ENCODE results near the gene ANKRD40.
"Not testable (repeated sequence)": the region's sequence is repeated elsewhere in the genome, so short reads cannot be mapped to it uniquely, and the experiment has no call there.

Gene ANKRD40

DNA sequence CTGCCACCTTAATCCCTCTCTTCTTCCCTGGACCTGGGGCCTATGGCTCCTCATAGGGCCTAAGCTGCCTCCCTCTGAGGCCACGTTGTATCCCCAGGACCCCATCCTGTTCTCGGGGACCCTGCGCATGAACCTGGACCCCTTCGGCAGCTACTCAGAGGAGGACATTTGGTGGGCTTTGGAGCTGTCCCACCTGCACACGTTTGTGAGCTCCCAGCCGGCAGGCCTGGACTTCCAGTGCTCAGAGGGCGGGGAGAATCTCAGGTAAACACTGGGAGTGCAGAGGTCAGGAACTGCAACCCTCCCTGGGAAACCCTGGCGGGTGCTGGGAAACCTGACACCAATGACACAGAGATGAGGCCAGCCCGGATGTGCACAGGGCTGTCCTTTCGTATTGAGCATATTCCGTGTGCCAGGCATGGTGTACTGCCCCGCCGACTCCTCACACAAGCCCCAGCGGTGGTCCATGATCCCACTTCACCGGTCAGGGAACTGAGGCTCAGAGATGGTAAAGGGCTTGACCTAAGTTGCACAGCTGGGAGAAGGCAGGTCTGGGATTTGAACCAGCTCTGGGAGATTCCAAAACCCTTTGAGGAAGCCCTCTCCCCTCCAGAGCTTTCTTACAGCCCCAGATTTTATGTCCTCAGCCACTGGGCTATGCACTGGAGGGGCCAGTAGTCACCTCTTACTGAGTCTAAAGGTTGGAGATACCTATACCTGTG, 22.9 kb downstream of the ANKRD40 start:
- Mint-ChIP-seq H3K4me3 (no peak overlapping the region), H3K9me3 (no peaks in the 10 kb centered on the region), H3K36me3 (ENCODE audit: low read depth) (no peaks in the 10 kb centered on the region), H3K4me1 (peaks cover 4% of the 10 kb centered on the region), H3K27me3 (peaks cover 12% of the 10 kb centered on the region), H3K27ac (no peak overlapping the region)
- ATAC-seq (no peak), DNase-seq (no peak)

DNA sequence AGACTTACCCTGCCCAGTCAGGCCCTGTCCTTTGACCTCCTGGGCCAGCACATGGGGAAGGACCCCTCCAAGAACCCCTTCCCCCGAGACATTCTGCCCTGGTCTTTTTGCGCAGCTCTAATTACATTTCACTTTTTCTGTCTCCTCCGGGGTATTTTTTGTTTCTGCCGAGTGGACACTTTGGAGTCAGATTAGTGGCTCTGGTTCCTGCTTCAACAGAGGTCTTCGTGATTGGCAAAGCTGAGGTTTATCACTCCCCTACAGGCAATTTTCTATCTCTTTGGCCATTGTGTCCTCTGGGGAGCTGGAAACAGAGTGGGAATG, 23.5 kb downstream of the ANKRD40 start:
- H3K27me3 Mint-ChIP-seq, result peaks cover 12% of the 10 kb centered on the region
- ATAC-seq (no peak), DNase-seq (no peak)
- peaks cover 4% of the 10 kb centered on the region for H3K4me1 Mint-ChIP-seq
- no peaks in the 10 kb centered on the region for H3K36me3 Mint-ChIP-seq (ENCODE audit: low read depth)
- no peak overlapping the region for H3K27ac Mint-ChIP-seq
- H3K4me3 Mint-ChIP-seq, result no peak overlapping the region
- no peaks in the 10 kb centered on the region for H3K9me3 Mint-ChIP-seq

DNA sequence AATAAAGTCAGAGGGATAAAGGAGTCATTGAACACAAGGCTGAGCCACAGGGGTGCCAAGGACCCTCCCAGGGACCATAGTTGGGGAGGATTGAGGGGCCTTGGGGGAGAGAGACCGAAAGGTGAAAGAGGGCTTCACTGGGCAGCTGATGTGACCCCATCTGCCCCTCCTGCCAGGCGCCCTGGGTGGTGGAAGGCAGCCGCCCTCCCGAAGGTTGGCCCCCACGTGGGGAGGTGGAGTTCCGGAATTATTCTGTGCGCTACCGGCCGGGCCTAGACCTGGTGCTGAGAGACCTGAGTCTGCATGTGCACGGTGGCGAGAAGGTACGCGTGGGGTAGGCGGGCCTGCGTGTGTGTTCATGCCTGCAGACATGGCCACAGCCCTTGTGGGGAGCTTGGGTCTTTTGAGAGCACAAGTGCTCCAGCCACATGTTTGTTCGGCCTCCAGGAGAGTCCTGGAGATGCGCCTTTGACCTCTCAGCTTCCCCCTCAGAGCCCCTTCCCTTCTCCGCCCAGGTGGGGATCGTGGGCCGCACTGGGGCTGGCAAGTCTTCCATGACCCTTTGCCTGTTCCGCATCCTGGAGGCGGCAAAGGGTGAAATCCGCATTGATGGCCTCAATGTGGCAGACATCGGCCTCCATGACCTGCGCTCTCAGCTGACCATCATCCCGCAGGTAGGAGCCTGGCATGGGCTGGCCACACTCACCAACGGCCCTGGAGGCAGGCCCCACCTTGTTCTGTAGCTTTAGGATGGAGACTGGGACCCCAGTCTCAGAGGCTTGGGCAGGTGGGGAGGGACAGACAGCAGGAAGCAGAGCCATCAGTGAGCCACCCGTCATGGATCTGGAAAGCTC, 24.1 kb downstream of the ANKRD40 start:
- peaks cover 4% of the 10 kb centered on the region for H3K4me1 Mint-ChIP-seq
- no peak overlapping the region for H3K27ac Mint-ChIP-seq
- no peaks in the 10 kb centered on the region for H3K9me3 Mint-ChIP-seq
- no peaks in the 10 kb centered on the region for H3K36me3 Mint-ChIP-seq (ENCODE audit: low read depth)
- ATAC-seq, result no peak
- H3K27me3 Mint-ChIP-seq, result peaks cover 12% of the 10 kb centered on the region
- no peak for DNase-seq
- H3K4me3 Mint-ChIP-seq, result no peak overlapping the region

DNA sequence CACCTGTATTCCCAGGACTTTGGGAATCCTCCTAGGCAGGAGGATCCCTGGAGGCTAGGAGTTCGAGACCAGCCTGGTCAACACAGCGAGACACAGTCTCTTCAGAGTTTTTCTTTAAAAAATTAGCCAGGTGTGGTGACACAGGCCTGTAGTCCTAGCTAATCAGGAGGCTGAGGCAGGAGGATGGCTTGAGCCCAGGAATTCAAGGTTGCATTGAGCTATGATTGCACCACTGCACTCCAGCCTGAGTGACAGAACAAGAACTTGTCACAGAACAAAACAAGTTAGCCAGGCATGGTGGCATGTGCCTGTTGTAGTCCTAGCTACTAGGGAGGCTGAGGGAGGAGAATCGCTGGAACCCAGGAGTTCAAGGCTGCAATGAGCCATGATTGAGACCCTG, 24.8 kb downstream of the ANKRD40 start:
- no peak overlapping the region for H3K4me3 Mint-ChIP-seq
- H3K27ac Mint-ChIP-seq, result no peak overlapping the region
- H3K9me3 Mint-ChIP-seq, result no peaks in the 10 kb centered on the region
- DNase-seq, result no peak
- no peaks in the 10 kb centered on the region for H3K36me3 Mint-ChIP-seq (ENCODE audit: low read depth)
- H3K27me3 Mint-ChIP-seq, result peaks cover 12% of the 10 kb centered on the region
- ATAC-seq, result no peak
- H3K4me1 Mint-ChIP-seq, result peaks cover 4% of the 10 kb centered on the region

DNA sequence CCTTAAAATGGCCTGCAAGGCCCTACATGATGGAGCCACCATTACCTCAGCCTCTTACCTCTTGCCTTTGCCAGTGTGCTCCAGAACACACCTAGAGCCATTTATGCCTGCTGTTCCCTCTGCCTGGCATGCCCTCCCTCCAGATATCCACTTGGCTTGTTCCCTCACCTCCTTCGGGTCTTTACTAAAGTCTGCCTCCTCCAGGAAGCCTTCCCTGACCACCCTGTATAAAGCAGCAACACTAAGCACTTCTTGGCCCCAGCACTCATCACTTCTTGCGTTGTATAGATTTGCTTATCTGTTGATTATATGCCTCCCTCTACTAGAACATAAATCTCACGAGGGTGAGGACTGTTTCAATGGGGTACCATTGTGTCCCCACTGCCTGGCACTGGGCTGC, 25.3 kb downstream of the ANKRD40 start:
- DNase-seq (no peak), ATAC-seq (no peak)
- H3K4me3 Mint-ChIP-seq, result no peak overlapping the region
- no peaks in the 10 kb centered on the region for H3K36me3 Mint-ChIP-seq (ENCODE audit: low read depth)
- peaks cover 12% of the 10 kb centered on the region for H3K27me3 Mint-ChIP-seq
- no peak overlapping the region for H3K27ac Mint-ChIP-seq
- H3K9me3 Mint-ChIP-seq, result no peaks in the 10 kb centered on the region
- H3K4me1 Mint-ChIP-seq, result peaks cover 4% of the 10 kb centered on the region

DNA sequence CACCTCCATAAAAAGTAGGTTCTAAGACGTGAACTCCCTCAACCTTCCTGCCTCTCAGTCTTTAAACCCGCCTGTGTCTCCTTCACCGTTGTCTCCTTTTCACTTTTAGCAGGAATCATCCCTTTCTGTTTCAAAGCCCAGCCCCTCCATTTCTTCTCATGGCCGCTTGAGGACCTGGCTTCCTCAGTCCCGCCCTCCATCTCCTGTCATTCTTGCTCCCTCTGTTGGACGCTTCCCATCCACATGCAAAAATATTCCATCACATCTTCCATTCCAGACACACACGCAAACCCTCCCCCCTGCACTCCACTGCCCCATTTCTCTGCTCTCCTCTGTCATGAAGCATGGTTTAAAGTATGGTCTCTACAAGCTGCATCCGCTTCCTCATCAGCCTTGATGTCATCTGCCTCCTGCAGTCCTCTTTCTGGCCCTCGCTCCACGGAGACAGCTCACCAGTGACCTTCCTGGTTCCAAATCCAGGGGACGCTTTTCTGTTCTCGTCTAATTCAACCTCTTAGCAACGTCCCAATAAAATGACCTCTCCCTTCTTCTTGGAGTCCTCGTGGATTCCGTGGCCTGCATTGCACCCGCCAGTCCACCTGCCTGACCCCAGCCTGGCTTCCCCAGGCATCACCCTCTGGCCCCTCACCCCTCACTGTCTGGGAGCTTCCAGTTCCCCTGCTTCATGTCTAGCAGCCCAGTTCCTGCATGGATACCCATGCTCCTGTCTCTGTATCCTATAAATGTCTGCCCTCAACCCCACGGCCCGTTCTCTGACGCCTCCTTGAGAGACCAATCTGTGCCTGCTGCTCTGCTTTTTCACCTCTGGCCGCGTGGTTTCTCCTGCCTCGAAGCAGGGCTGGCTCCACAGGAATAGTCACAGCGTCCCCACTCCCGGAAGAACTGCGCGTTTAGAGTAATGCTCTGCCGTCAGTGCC, 26.2 kb downstream of the ANKRD40 start:
- DNase-seq (no peak), ATAC-seq (no peak)
- no peak overlapping the region for H3K27ac Mint-ChIP-seq

DNA sequence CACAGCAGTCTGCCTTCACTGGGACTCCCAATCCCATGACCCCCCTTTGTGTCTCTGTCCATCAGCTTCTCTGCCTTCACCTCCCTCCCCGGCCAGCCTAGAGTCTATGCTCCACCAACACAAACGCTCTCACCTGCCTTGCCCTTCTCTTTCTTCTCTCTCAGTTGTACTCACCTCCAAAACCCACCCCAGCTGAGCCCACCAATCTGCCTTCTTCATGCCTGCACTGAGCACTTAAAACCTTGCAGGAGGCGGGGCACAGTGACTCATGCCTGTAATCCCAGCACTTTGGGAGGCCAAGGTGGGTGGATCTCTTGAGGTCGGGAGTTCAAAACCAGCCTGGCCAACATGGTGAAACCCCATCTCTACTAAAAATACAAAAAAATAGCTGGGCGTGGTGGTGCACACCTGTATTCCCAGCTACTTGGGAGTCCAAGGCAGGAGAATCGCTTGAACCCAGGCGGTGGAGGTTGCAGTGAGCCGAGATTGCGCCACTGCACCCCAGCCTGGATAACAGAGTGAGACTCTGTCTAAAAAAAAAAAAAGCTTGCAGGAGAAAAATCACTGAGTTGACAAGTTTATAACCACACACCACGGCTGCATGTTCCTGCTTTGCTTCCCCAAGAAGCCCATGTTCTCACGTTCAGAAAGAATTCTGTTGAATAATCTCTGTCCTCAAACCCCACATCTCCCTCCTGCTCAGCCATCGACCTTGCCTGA, 27.0 kb downstream of the ANKRD40 start:
- H3K27me3 Mint-ChIP-seq, result peaks cover 15% of the 10 kb centered on the region
- H3K36me3 Mint-ChIP-seq (ENCODE audit: low read depth); H3K9me3 Mint-ChIP-seq; H3K27ac Mint-ChIP-seq; DNase-seq; H3K4me1 Mint-ChIP-seq; H3K4me3 Mint-ChIP-seq; ATAC-seq: not testable (repeated sequence)

More for the DNA sequence above, 26.2 kb downstream of the ANKRD40 start:
- Mint-ChIP-seq H3K9me3 (no peaks in the 10 kb centered on the region), H3K4me1 (peaks cover 4% of the 10 kb centered on the region), H3K27me3 (peaks cover 12% of the 10 kb centered on the region), H3K4me3 (no peak overlapping the region), H3K36me3 (ENCODE audit: low read depth) (no peaks in the 10 kb centered on the region)

DNA sequence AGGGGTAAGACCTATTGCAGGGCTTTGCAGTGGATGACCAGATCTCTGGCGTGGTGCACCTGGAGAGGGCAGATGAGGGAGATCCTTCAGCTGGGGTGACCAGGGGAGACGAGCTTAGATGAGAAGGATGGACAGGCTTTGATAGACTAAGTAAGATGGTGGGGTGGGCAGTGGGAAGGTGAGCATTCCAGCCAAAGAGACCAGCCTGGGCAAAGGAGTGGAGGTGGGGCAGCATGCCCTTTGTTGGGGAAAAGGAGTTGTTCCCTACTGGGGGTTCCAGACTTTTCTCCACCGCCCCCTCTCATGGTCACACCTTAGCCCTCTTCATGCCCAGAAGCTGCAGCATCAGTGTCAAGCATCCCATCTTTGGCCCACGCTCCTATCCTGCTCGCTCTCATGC, 27.6 kb downstream of the ANKRD40 start:
- DNase-seq (no peak), ATAC-seq (no peak)
- no peaks in the 10 kb centered on the region for H3K9me3 Mint-ChIP-seq
- H3K4me1 Mint-ChIP-seq, result peaks cover 4% of the 10 kb centered on the region
- no peaks in the 10 kb centered on the region for H3K36me3 Mint-ChIP-seq (ENCODE audit: low read depth)
- peaks cover 15% of the 10 kb centered on the region for H3K27me3 Mint-ChIP-seq
- no peak overlapping the region for H3K27ac Mint-ChIP-seq
- H3K4me3 Mint-ChIP-seq, result no peak overlapping the region

DNA sequence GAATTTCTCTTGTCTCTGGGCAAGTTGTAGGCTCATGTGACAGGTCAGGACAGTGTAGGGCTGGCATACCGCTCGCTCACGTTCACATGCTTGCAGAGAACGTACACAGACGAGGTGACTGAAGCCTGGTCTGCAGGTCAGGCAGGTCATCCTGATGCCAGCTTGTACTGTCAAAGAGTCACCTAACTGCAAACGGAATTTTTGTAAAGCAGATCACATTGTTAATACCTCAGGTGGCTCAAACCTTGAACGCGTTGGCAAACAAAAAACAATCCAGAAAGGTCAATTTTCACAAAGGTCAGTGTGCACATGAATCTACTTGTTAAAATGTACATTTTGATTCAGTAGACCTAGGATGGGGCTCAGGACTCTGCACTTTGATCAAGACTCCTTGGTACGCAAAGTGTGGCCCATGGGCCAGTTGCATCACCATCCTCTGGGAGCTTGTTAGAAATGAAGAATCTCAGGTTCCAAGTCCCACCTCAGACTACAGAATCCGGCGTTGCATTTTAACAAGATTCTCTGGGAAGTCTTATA, 28.6 kb downstream of the ANKRD40 start:
- no peaks in the 10 kb centered on the region for H3K36me3 Mint-ChIP-seq (ENCODE audit: low read depth)
- peaks cover 4% of the 10 kb centered on the region for H3K4me1 Mint-ChIP-seq
- H3K27ac Mint-ChIP-seq, result no peak overlapping the region
- H3K27me3 Mint-ChIP-seq, result peaks cover 15% of the 10 kb centered on the region
- ATAC-seq (no peak), DNase-seq (no peak)
- H3K4me3 Mint-ChIP-seq, result no peak overlapping the region
- no peaks in the 10 kb centered on the region for H3K9me3 Mint-ChIP-seq

DNA sequence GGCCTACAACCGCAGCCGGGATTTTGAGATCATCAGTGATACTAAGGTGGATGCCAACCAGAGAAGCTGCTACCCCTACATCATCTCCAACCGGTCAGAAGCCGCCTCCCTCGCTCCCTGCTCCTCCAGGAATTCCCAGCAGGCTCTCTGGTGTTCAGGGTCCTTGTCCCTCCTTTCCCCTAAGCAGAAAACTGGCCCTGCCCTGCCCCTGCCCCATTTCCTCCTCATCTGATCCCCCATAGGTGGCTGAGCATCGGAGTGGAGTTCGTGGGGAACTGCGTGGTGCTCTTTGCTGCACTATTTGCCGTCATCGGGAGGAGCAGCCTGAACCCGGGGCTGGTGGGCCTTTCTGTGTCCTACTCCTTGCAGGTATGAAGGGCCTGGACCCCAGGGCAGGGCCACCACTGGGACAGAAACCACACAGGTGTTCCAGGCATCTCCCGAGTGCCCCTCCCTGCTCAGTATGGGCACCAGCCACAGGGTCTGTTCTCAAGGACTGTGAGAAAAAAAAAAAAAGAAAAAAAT, 29.8 kb downstream of the ANKRD40 start:
- no peak for DNase-seq
- no peaks in the 10 kb centered on the region for H3K36me3 Mint-ChIP-seq (ENCODE audit: low read depth)
- H3K4me1 Mint-ChIP-seq, result peaks cover 4% of the 10 kb centered on the region

DNA sequence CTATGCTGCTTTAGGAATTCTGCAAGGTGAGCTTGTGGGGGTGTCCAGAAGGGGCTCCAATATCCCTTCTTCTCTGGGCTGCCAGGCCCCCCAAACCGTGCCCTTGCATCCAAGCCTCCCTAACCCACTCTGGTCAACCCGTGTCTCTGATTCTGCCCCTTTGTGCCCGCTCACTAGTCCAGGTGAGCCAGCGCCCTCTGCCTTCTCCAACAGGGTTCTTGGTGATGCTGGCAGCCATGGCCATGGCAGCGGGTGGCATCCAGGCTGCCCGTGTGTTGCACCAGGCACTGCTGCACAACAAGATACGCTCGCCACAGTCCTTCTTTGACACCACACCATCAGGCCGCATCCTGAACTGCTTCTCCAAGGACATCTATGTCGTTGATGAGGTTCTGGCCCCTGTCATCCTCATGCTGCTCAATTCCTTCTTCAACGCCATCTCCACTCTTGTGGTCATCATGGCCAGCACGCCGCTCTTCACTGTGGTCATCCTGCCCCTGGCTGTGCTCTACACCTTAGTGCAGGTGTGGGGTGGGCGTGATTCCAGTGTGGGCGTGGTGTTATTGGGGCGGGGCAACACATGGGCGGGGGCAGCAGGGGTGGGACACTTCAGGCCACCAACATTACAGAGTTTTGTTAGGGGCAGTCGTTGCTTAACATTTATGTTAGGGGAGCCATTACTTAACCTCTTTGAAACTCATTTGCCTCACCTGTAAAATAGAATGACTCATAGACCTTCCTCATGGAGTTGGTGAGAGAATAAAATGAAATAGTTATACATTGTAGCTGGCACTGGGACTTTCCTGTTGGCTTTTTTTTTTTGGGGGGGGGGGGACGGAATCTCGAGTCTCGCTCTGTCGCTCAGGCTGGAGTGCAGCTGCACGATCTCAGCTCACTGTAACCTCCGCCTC, 31.4 kb downstream of the ANKRD40 start:
- H3K36me3 Mint-ChIP-seq (ENCODE audit: low read depth), result no peaks in the 10 kb centered on the region

More for the DNA sequence above, 29.8 kb downstream of the ANKRD40 start:
- Mint-ChIP-seq H3K9me3 (no peaks in the 10 kb centered on the region), H3K27me3 (peaks cover 15% of the 10 kb centered on the region), H3K4me3 (no peak overlapping the region), H3K27ac (no peak overlapping the region)
- ATAC-seq, result no peak

DNA sequence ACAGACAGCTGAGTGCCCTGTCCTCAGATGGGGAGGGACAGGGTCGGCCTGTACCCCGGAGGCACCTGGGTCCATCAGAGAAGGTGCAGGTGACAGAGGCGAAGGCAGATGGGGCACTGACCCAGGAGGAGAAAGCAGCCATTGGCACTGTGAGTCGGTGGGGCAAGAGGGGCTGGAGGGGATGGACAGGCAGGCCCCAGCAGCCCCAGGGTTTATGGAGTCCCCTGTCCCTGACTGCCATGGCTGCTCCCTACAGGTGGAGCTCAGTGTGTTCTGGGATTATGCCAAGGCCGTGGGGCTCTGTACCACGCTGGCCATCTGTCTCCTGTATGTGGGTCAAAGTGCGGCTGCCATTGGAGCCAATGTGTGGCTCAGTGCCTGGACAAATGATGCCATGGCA, 32.1 kb downstream of the ANKRD40 start:
- Mint-ChIP-seq H3K9me3 (no peaks in the 10 kb centered on the region), H3K36me3 (ENCODE audit: low read depth) (no peaks in the 10 kb centered on the region), H3K4me3 (no peak overlapping the region), H3K27ac (no peak overlapping the region), H3K4me1 (no peaks in the 10 kb centered on the region), H3K27me3 (peaks cover 7% of the 10 kb centered on the region)
- ATAC-seq (no peak), DNase-seq (no peak)

More for the DNA sequence above, 31.4 kb downstream of the ANKRD40 start:
- Mint-ChIP-seq H3K27ac (no peak overlapping the region), H3K4me1 (peaks cover 3% of the 10 kb centered on the region), H3K9me3 (no peaks in the 10 kb centered on the region), H3K4me3 (no peak overlapping the region), H3K27me3 (peaks cover 10% of the 10 kb centered on the region)
- DNase-seq (no peak), ATAC-seq (no peak)

DNA sequence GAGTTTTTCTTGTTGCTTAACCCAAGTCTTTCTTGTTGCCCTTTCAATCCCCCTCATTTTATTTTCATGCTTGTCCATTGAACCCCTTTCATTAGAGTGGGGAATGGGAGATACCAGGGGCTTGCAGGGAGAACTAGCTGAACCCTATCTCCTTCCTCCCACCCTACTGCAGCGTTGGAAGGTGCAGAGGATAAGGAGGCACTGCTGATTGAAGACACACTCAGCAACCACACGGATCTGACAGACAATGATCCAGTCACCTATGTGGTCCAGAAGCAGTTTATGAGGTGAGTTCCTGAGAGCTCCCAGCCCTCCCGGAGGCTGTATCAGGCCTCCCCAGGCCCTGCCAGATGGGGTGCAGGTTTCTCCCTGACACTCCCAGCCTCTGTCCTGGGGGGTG, 32.5 kb downstream of the ANKRD40 start:
- no peaks in the 10 kb centered on the region for H3K9me3 Mint-ChIP-seq
- H3K36me3 Mint-ChIP-seq (ENCODE audit: low read depth), result no peaks in the 10 kb centered on the region
- H3K4me3 Mint-ChIP-seq, result no peak overlapping the region
- DNase-seq (no peak), ATAC-seq (no peak)
- H3K27ac Mint-ChIP-seq, result no peak overlapping the region
- peaks cover 3% of the 10 kb centered on the region for H3K27me3 Mint-ChIP-seq
- no peaks in the 10 kb centered on the region for H3K4me1 Mint-ChIP-seq
